ENCODE data around the gene MYO1G.

GRCh38 chr7:44918029-44918428 lies 60.8 kb downstream of the MYO1G start:
- TF ChIP-seq, protein P1, sequence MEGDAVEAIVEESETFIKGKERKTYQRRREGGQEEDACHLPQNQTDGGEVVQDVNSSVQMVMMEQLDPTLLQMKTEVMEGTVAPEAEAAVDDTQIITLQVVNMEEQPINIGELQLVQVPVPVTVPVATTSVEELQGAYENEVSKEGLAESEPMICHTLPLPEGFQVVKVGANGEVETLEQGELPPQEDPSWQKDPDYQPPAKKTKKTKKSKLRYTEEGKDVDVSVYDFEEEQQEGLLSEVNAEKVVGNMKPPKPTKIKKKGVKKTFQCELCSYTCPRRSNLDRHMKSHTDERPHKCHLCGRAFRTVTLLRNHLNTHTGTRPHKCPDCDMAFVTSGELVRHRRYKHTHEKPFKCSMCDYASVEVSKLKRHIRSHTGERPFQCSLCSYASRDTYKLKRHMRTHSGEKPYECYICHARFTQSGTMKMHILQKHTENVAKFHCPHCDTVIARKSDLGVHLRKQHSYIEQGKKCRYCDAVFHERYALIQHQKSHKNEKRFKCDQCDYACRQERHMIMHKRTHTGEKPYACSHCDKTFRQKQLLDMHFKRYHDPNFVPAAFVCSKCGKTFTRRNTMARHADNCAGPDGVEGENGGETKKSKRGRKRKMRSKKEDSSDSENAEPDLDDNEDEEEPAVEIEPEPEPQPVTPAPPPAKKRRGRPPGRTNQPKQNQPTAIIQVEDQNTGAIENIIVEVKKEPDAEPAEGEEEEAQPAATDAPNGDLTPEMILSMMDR (IDR thresholded peaks at IDR 0.05) = no peak
- no peak for TF ChIP-seq POLR2A (IDR thresholded peaks at IDR 0.05)

Measured in Peyer's patch (tissue), 4 donors.